ENCODE measurements around the gene RTN4R. TPM values are rescaled to one million over a fixed set of nuclear protein-coding genes. Genes with fewer than 3 reads are reported as not detected.

The RTN4R gene
- polyA plus RNA-seq, 1 experiment = 0.16 TPM

DNA sequence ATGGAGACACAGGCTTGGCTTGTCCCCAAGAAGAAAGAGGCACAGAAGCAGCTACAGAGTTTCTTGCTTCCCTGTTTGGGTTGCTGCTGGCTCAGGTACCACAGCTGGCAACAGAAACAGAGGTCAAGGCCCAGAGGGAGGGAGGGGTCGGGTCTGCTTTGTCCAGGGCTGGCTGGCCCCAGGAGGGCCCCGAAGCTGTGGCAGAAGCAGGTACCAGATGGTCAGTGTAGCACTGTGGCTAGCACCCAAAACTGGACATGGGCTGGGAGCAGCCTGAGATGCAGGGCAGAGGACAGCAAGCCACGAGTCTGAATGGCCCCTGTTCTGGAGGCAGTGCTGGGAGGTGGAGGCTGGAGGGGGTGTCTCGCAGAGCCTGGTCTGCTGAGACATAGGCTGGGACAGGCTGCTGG, 65.0 kb downstream of the RTN4R start:
- Histone ChIP-seq H3K4me3 (ENCODE audit: low read depth, low read length) (no peak overlapping the region), H3K9me3 (ENCODE audit: control insufficient read depth, insufficient read depth, low read length) (peaks cover 6% of the 10 kb centered on the region; the same call in 1 of the 2 replicates), H3K27ac (ENCODE audit: low read depth, low read length) (no peak overlapping the region), H3K27me3 (ENCODE audit: control insufficient read depth, insufficient read depth, low read length) (peaks cover 16% of the 10 kb centered on the region)
- POLR2A ChIA-PET = no interaction called here
- CTCF ChIA-PET = no interaction called here
- DNase-seq (ENCODE audit: low read depth, low spot score) = no peak
- TF ChIP-seq, protein P1, sequence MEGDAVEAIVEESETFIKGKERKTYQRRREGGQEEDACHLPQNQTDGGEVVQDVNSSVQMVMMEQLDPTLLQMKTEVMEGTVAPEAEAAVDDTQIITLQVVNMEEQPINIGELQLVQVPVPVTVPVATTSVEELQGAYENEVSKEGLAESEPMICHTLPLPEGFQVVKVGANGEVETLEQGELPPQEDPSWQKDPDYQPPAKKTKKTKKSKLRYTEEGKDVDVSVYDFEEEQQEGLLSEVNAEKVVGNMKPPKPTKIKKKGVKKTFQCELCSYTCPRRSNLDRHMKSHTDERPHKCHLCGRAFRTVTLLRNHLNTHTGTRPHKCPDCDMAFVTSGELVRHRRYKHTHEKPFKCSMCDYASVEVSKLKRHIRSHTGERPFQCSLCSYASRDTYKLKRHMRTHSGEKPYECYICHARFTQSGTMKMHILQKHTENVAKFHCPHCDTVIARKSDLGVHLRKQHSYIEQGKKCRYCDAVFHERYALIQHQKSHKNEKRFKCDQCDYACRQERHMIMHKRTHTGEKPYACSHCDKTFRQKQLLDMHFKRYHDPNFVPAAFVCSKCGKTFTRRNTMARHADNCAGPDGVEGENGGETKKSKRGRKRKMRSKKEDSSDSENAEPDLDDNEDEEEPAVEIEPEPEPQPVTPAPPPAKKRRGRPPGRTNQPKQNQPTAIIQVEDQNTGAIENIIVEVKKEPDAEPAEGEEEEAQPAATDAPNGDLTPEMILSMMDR (IDR thresholded peaks at IDR 0.05; ENCODE audit: low read depth, low read length) = no peak

DNA sequence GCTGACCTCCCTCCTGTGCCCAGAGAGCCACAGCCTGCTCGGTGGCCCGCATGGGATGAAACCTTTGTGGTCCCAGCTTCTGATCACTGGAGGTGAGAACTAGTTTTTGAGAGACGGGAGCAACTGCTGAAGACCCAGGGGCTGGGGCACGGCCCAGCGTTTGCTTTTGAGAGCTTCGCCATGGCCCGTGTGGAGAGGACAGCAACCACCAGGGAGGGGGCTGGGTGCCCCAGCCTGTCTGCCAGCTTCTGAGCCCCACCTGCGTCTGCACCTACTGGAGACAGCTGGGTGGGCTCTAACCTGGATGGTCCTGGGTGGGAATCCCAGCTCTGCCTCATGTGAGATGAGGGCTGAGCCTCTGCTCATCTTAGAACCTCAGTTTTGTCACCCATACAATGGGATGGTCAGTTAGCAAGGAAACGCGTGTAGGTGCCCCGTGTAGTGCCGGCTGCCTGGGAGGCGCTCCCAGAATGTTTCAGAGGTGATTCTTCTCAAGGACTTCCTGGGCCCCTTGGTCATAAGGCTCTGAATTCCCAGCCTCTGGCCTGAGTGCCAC, 66.2 kb downstream of the RTN4R start:
- ChIA-PET POLR2A (no interaction called here), CTCF (no interaction called here)
- H3K27ac ChIP-seq (ENCODE audit: low read depth, low read length) = no peak overlapping the region
- no peak overlapping the region for H3K4me3 ChIP-seq (ENCODE audit: low read depth, low read length)
- TF ChIP-seq, protein P1 (IDR thresholded peaks at IDR 0.05; ENCODE audit: low read depth, low read length) = no peak
- peaks cover 22% of the 10 kb centered on the region for H3K27me3 ChIP-seq (ENCODE audit: control insufficient read depth, insufficient read depth, low read length)
- peaks cover 6% of the 10 kb centered on the region; the same call in 1 of the 2 replicates for H3K9me3 ChIP-seq (ENCODE audit: control insufficient read depth, insufficient read depth, low read length)
- DNase-seq (ENCODE audit: low read depth, low spot score) = no peak

DNA sequence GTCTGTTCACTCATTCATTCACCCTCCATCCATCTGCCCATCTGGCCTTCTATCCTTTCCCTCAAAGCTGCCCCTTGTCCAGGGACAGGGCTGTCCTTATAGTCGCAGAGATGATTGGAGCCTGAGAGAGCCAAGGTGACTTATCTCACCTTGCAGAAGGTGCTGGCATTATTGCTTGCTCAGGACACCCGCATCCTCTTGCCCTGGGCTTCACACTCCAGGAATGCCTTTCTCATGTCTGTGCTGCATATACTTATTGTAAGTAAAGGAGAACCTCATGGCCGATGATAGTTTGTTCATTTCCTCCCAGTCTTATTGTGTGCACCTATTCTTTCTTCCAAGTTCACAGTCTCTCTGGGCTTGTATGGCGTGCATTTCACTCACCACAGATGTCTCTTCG, 68.2 kb downstream of the RTN4R start:
- no peak overlapping the region for H3K4me3 ChIP-seq (ENCODE audit: low read depth, low read length)
- ChIA-PET CTCF (no interaction called here), POLR2A (no interaction called here)
- TF ChIP-seq, protein P1 (IDR thresholded peaks at IDR 0.05; ENCODE audit: low read depth, low read length) = no peak
- no peak for DNase-seq (ENCODE audit: low read depth, low spot score)
- H3K27ac ChIP-seq (ENCODE audit: low read depth, low read length) = no peak overlapping the region
- peaks cover 30% of the 10 kb centered on the region for H3K27me3 ChIP-seq (ENCODE audit: control insufficient read depth, insufficient read depth, low read length)
- H3K9me3 ChIP-seq (ENCODE audit: control insufficient read depth, insufficient read depth, low read length) = peaks cover 6% of the 10 kb centered on the region; the same call in 1 of the 2 replicates

DNA sequence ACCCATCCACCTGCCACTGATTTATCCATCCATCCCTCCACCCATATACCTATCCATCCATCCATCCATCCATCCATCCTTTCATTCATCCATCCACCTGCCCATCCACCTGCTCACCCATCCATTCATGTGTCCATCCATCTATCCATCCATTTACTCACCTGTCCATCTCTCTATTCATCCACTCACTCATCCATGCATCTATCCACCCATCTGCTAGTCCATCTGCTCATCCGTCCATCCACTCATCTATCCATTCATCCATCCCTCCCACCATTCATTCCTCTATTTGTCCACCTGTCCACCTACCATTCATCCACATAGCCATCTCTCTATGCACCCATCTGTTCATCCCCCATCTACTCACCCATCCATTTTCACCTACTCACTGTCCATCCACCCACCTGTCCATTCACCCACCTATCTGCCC, 68.7 kb downstream of the RTN4R start:
- POLR2A ChIA-PET = no interaction called here
- TF ChIP-seq, protein P1 (IDR thresholded peaks at IDR 0.05; ENCODE audit: low read depth, low read length) = no peak
- no peak overlapping the region for H3K27ac ChIP-seq (ENCODE audit: low read depth, low read length)
- no peak overlapping the region for H3K4me3 ChIP-seq (ENCODE audit: low read depth, low read length)
- H3K9me3 ChIP-seq (ENCODE audit: control insufficient read depth, insufficient read depth, low read length) = peaks cover 6% of the 10 kb centered on the region; the same call in 1 of the 2 replicates
- H3K27me3 ChIP-seq (ENCODE audit: control insufficient read depth, insufficient read depth, low read length) = peaks cover 32% of the 10 kb centered on the region
- CTCF ChIA-PET = no interaction called here
- no peak for DNase-seq (ENCODE audit: low read depth, low spot score)

DNA sequence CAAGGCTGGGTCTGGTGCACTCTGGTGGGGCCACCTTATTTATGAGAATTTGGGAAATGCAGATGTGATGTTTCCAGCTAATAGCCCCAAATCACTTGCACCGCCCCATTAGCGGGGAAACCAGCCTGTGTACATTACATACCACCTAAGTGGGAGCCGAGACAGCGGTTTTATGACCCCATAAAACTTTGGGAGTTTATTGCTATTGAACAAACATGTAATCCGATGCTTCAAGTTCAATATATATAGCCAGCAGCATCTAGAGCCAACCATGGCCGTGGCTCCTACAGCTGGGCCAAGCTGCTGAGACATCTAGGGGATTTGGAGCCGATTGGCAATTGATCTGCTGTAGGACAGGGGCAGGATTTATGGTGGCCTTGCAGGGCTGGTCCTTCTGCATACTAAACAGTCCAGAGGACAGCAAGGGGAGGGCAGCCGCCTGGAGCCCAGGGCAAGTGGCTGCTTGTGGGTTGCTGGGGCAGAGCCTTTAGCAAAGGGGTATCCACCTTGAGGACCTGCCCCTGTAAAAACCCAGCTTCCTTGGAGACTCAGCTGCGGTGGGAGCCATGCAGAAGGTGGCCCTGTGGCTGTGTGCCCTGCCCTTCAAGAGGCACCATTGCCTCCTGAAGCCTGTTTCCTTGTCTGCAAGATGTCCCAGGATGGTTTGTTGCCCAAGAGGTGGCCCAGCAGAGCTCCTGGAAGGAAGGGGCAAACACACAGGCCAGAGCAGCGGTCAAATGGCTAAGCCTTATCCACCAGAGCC, 69.4 kb downstream of the RTN4R start:
- CTCF ChIA-PET = no interaction called here

More for the DNA sequence above, 69.4 kb downstream of the RTN4R start:
- DNase-seq (ENCODE audit: low read depth, low spot score) = no peak
- H3K4me3 ChIP-seq (ENCODE audit: low read depth, low read length) = no peak overlapping the region
- POLR2A ChIA-PET = no interaction called here
- TF ChIP-seq, protein P1 (IDR thresholded peaks at IDR 0.05; ENCODE audit: low read depth, low read length) = no peak
- no peak overlapping the region for H3K27ac ChIP-seq (ENCODE audit: low read depth, low read length)
- peaks cover 6% of the 10 kb centered on the region; the same call in 1 of the 2 replicates for H3K9me3 ChIP-seq (ENCODE audit: control insufficient read depth, insufficient read depth, low read length)
- H3K27me3 ChIP-seq (ENCODE audit: control insufficient read depth, insufficient read depth, low read length) = peaks cover 32% of the 10 kb centered on the region

All from AG04450 (cell line).